Measurements from ENCODE around the gene TMPRSS6.

The TMPRSS6 gene

DNA sequence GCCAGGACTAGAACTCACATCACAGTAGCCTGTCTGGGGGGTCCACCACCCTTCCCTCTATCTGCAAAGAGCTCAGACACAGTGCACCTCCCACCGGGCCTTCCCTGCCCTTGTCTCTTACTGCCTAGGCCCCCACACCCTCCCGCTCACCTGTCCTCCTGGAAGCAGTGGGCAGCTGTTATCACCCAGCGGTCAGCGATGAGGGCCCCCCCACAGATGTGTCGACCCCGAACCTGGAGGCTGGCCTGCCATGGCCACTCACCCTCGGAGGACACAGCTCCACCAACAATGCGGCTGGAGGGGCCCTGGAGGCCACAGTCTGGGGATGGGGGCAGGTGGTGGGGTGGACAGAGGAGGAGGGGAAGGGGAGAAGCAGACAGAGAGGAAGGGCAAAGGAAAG lies 39.2 kb downstream of the TMPRSS6 start:
- TF ChIP-seq CTCF (IDR thresholded peaks at IDR 0.05; ENCODE audit: low read depth, low read length, missing control alignments) = no peak
- no peak overlapping the region for H3K4me3 ChIP-seq (replicated peaks; ENCODE audit: low read depth, low read length)
- no peak for DNase-seq (ENCODE audit: extremely low read depth, low read depth)

- DNase-seq (ENCODE audit: extremely low read depth, low read depth) = no peak
- no peak for TF ChIP-seq CTCF (IDR thresholded peaks at IDR 0.05; ENCODE audit: low read depth, low read length, missing control alignments)
- H3K4me3 ChIP-seq (replicated peaks; ENCODE audit: low read depth, low read length) = no peak overlapping the region
Observed at GRCh38 chr22:37069719-37070118, 39.8 kb downstream of the TMPRSS6 start.

DNA sequence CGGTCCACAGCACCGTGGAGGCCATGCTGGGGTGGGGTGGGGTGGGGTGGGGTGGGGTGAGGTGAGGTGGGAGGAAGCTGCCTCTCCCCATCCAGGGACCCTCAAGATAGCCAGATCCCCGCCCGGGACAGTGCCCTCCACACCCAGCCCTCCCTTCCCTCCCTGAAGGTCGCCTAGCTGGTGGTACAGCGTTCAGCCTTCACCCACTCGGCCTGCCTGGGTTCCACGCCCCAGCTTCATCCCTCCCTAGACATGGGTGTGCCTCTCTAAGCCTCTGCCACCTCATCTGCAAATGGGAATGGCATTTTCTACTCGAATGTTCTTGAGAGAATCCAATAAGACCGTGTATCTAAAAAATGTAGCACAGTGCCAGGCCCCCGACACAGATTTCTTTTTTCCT lies 40.2 kb downstream of the TMPRSS6 start:
- H3K4me3 ChIP-seq (replicated peaks; ENCODE audit: low read depth, low read length) = no peak overlapping the region
- DNase-seq (ENCODE audit: extremely low read depth, low read depth) = no peak
- TF ChIP-seq CTCF (IDR thresholded peaks at IDR 0.05; ENCODE audit: low read depth, low read length, missing control alignments) = no peak

- no peak overlapping the region for H3K4me3 ChIP-seq (replicated peaks; ENCODE audit: low read depth, low read length)
- TF ChIP-seq CTCF (IDR thresholded peaks at IDR 0.05; ENCODE audit: low read depth, low read length, missing control alignments) = no peak
- DNase-seq (ENCODE audit: extremely low read depth, low read depth) = no peak
Observed at GRCh38 chr22:37068859-37069258, 40.7 kb downstream of the TMPRSS6 start.

GRCh38 chr22:37067428-37067827 lies 42.1 kb downstream of the TMPRSS6 start:
- no peak overlapping the region for H3K4me3 ChIP-seq (replicated peaks; ENCODE audit: low read depth, low read length)
- no peak for TF ChIP-seq CTCF (IDR thresholded peaks at IDR 0.05; ENCODE audit: low read depth, low read length, missing control alignments)
- DNase-seq (ENCODE audit: extremely low read depth, low read depth) = no peak

DNA sequence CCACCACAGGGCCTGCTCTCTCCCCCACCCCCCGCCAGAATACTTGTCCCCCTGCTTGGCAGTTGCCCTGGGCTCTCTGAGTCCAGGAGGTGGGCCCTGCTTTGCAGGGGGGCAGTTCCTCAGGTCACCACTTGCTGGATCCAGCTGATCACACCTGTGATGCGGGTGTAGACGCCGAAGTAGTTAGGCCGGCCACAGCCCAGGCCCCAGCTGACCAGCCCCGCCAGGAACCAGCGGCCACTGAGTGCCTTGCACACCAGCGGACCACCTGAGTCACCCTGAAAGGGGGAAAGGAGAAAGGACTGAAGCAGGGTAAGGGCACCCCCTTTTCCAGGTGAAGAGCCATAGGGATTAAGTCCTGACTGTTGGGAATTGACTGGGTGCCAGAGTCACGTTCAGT lies 43.6 kb downstream of the TMPRSS6 start:
- DNase-seq (ENCODE audit: extremely low read depth, low read depth) = no peak
- TF ChIP-seq CTCF (IDR thresholded peaks at IDR 0.05; ENCODE audit: low read depth, low read length, missing control alignments) = no peak
- H3K4me3 ChIP-seq (replicated peaks; ENCODE audit: low read depth, low read length) = no peak overlapping the region

DNA sequence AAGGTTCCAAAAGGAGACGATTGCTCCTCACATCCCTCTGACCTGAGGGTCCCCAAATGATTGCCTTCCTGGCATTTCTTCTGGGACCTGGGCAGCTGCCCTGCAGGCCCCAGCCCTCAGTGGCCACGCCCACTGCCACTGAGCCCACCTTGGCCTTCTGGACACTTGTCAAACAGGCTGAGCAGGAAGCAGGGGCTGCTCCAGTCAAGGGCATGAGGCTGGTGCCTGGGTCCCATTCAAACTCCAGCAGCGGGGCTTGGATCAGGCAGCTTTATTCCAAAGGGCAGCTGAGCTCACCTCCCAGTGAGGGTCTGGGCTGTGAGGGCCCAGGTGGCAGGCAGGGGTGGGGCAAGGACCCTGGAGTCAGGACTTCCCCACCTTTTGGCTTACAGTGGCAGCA lies 44.3 kb downstream of the TMPRSS6 start:
- H3K4me3 ChIP-seq (replicated peaks; ENCODE audit: low read depth, low read length) = no peak overlapping the region
- DNase-seq (ENCODE audit: extremely low read depth, low read depth) = no peak

More for the DNA sequence above, 44.3 kb downstream of the TMPRSS6 start:
- TF ChIP-seq CTCF (IDR thresholded peaks at IDR 0.05; ENCODE audit: low read depth, low read length, missing control alignments) = no peak
